Fibroblast of villous mesenchyme (primary cell): ENCODE data around the gene SPINK1. TPM values are rescaled to one million over a fixed set of nuclear protein-coding genes. Genes with fewer than 3 reads are reported as not detected.

Source experiments
- DNase-seq: peaks from one replicate; pipeline ENCODE4 v3.0.0-alpha.2; 2010; ENCODE audit warnings: low read depth
- H3K4me3 ChIP-seq: 2 replicates; pipeline ENCODE4 v1.5.1; 2011; ENCODE audit warnings: low read depth, mild to moderate bottlenecking, low read length
- CTCF ChIP-seq: IDR thresholded peaks from 2 replicates; pipeline ENCODE4 v1.5.1; 2012; ENCODE audit warnings: low read depth, mild to moderate bottlenecking, low read length; ENCODE audit not compliant: insufficient read depth
- total RNA-seq: library from RNA; depleted of rRNA; stranded (reverse); fragments of >200 nt; gene quantifications from 2 replicates; pipeline ENCODE4 v1.2.3, GENCODE V29; 2012

SPINK1 gene
- total RNA-seq, 1 donor: not detected

- no peak for DNase-seq
- no peak overlapping the region for H3K4me3 ChIP-seq
- TF ChIP-seq CTCF: no peak
Measured at GRCh38 chr5:147791181-147791580, 40.3 kb downstream of the SPINK1 start.

- no peak for DNase-seq
- no peak overlapping the region for H3K4me3 ChIP-seq
- no peak for TF ChIP-seq CTCF
Measured at GRCh38 chr5:147789820-147790219, 41.7 kb downstream of the SPINK1 start.

- no peak for DNase-seq
- TF ChIP-seq CTCF: no peak
- no peak overlapping the region for H3K4me3 ChIP-seq
Measured at GRCh38 chr5:147788023-147788422, 43.4 kb downstream of the SPINK1 start.

GRCh38 chr5:147786142-147786541 lies 45.3 kb downstream of the SPINK1 start:
- no peak for TF ChIP-seq CTCF
- no peak for DNase-seq
- no peak overlapping the region for H3K4me3 ChIP-seq

- DNase-seq: no peak
- H3K4me3 ChIP-seq: no peak overlapping the region
- TF ChIP-seq CTCF: no peak
Measured at GRCh38 chr5:147784146-147784987, 47.1 kb downstream of the SPINK1 start.

GRCh38 chr5:147782110-147783028 lies 49.1 kb downstream of the SPINK1 start, which contains the start of gene JAKMIP2:
Gene JAKMIP2 (minus strand): TSS chr5:147782728. CDS start chr5:147671806, 110,922 bp downstream.
- peak within 1 kb of the TSS; percentile 32 for H3K4me3 ChIP-seq
- no peak for TF ChIP-seq CTCF
- peak; percentile 67 for DNase-seq
